HL-60 (cell line): ENCODE results near the gene ACP1.

ENCODE experiments used
- DNase-seq, 2 experiments: peaks; one replicate each; pipeline ENCODE4 v3.0.0-alpha.2; 2010 to 2020; ENCODE audit warnings: low read depth in 1 of 2, low spot score in 1 of 2
- H3K27ac ChIP-seq: fragments of 250-450 bp; sonication (Bioruptor Pico); replicated peaks from 2 replicates; pipeline ENCODE4 v1.5.1; 2020; ENCODE audit warnings: mild to moderate bottlenecking, moderate library complexity
- H3K27me3 ChIP-seq: fragments of 250-450 bp; sonication (Bioruptor Pico); 2 replicates; pipeline ENCODE4 v1.5.1; 2021; ENCODE audit warnings: mild to moderate bottlenecking, moderate library complexity; ENCODE audit not compliant: insufficient read depth, poor library complexity, severe bottlenecking
- H3K4me3 ChIP-seq: replicated peaks from 2 replicates; pipeline ENCODE4 v1.5.1; 2011; ENCODE audit warnings: mild to moderate bottlenecking, control low read depth, low read length; ENCODE audit not compliant: insufficient read depth
- CTCF ChIP-seq: IDR thresholded peaks from one replicate; pipeline ENCODE4 v1.5.1; 2011; ENCODE audit warnings: low read length, control low read depth, inconsistent platforms; ENCODE audit not compliant: insufficient read depth
- GABPA ChIP-seq: IDR thresholded peaks from 2 replicates; pipeline ENCODE4 v1.6.1; 2012; ENCODE audit warnings: low read depth
- POLR2AphosphoS5 ChIP-seq: IDR thresholded peaks from 2 replicates; pipeline ENCODE4 v1.6.1; 2012; ENCODE audit warnings: low read depth
- REST ChIP-seq: IDR thresholded peaks from 2 replicates; pipeline ENCODE4 v1.6.1; 2012; ENCODE audit warnings: low read depth; ENCODE audit not compliant: insufficient replicate concordance
- SPI1 ChIP-seq: IDR thresholded peaks from 2 replicates; pipeline ENCODE4 v1.6.1; 2012; ENCODE audit warnings: low read depth, mild to moderate bottlenecking, borderline replicate concordance

The ACP1 gene

GRCh38 chr2:256094-256493, 8.7 kb upstream of the ACP1 start:
- no peak for DNase-seq
- Histone ChIP-seq H3K4me3 (no peak overlapping the region), H3K27ac (no peak overlapping the region), H3K27me3 (no peaks in the 10 kb centered on the region)
- TF ChIP-seq CTCF = no peak
- TF ChIP-seq POLR2AphosphoS5 = no peak
- no peak for TF ChIP-seq REST
- no peak for TF ChIP-seq SPI1
- TF ChIP-seq GABPA = no peak

GRCh38 chr2:257429-257828, 7.3 kb upstream of the ACP1 start:
- DNase-seq = no peak
- no peak for TF ChIP-seq CTCF
- TF ChIP-seq REST = no peak
- TF ChIP-seq POLR2AphosphoS5 = no peak
- TF ChIP-seq SPI1 = peak; percentile 74
- no peak for TF ChIP-seq GABPA
- Histone ChIP-seq H3K4me3 (no peak overlapping the region), H3K27me3 (no peaks in the 10 kb centered on the region), H3K27ac (no peak overlapping the region)

GRCh38 chr2:257842-258241, 6.9 kb upstream of the ACP1 start:
- no peak overlapping the region for H3K4me3 ChIP-seq
- DNase-seq = no peak
- TF ChIP-seq GABPA (no peak), REST (no peak), CTCF (no peak), SPI1 (no peak), POLR2AphosphoS5 (no peak)
- H3K27me3 ChIP-seq = no peaks in the 10 kb centered on the region
- no peak overlapping the region for H3K27ac ChIP-seq
